ENCODE measurements around the gene INVS. TPM values are rescaled to one million over a fixed set of nuclear protein-coding genes. Genes with fewer than 3 reads are reported as not detected.

INVS gene
- total and polyA plus RNA-seq, 11 donors, result 2.5 to 10.4 (median 7.4) TPM

DNA sequence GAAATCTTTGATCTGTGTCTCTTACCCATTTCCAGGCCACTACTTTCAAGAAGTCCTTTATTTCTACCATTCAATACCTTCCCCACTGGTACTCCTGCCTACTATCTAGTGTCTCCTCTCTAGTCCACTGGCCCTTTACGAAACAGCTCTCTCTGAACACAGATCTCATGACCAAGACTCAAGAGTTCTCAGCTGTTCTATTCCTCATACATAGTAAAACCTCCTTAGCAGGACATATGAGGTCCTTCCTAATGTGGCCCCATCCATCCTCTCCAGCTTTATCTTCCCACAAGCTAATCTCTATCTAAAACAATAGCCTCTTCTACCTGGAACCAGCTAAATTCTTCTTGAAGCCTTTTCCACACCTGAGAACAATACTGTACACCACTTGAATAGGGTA is 251.1 kb downstream of the INVS start:
- H3K36me3 ChIP-seq, result peaks cover 0 to 24% (median 18%) of the 10 kb centered on the region in 9 donors
- ATAC-seq (no peak), DNase-seq (no peak)
- TF ChIP-seq, protein P1, sequence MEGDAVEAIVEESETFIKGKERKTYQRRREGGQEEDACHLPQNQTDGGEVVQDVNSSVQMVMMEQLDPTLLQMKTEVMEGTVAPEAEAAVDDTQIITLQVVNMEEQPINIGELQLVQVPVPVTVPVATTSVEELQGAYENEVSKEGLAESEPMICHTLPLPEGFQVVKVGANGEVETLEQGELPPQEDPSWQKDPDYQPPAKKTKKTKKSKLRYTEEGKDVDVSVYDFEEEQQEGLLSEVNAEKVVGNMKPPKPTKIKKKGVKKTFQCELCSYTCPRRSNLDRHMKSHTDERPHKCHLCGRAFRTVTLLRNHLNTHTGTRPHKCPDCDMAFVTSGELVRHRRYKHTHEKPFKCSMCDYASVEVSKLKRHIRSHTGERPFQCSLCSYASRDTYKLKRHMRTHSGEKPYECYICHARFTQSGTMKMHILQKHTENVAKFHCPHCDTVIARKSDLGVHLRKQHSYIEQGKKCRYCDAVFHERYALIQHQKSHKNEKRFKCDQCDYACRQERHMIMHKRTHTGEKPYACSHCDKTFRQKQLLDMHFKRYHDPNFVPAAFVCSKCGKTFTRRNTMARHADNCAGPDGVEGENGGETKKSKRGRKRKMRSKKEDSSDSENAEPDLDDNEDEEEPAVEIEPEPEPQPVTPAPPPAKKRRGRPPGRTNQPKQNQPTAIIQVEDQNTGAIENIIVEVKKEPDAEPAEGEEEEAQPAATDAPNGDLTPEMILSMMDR (IDR thresholded peaks at IDR 0.05), result no peak
- no peak for TF ChIP-seq POLR2A (IDR thresholded peaks at IDR 0.05)
- no peak overlapping the region for H3K27ac ChIP-seq
- no peak overlapping the region for H3K4me3 ChIP-seq
- intact Hi-C loops (cut with DNase I), result loop anchor here in 9 of 10 donors (5.0 to 10.0 kb wide), 6 partner anchors 62 to 247 kb away; partner anchors contain the start of gene MSANTD3 (in 7 of the 9)
- 88 to 95% (median 91%) methylated on average over 1 of the region's 1 CpG for WGBS, 4 donors
- no peaks in the 10 kb centered on the region for H3K27me3 ChIP-seq
- H3K9me3 ChIP-seq, result no peaks in the 10 kb centered on the region
- peaks cover 0 to 28% (median 12%) of the 10 kb centered on the region in 12 donors for H3K4me1 ChIP-seq

Other genes with a start within 250 kb of the INVS start
- gene STX17, start 192.6 kb upstream of the INVS start, total RNA-seq, result 10 to 100 TPM; 15.4 to 29.1 (median 23.7) TPM
- gene STX17, start 192.6 kb upstream of the INVS start, polyA plus RNA-seq, result 10 to 100 TPM in 1 of 2 donors, 1 to 10 TPM in 1; 5.8 to 10.5 TPM
- 10 to 100 TPM in 8 of 9 donors, 1 to 10 TPM in 1; 7.9 to 20.5 (median 15.7) TPM for gene ERP44, start 243 bp upstream of the INVS start, total RNA-seq
- gene ERP44, start 243 bp upstream of the INVS start, polyA plus RNA-seq, result 10 to 100 TPM; 13.1 to 21.6 TPM

All from heart left ventricle (tissue), 16 donors.